ENCODE data around the gene CRNN. TPM values are rescaled to one million over a fixed set of nuclear protein-coding genes. Genes with fewer than 3 reads are reported as not detected.

CRNN gene
- total and polyA plus RNA-seq, 2 experiments from 2014 or later: not detected

DNA sequence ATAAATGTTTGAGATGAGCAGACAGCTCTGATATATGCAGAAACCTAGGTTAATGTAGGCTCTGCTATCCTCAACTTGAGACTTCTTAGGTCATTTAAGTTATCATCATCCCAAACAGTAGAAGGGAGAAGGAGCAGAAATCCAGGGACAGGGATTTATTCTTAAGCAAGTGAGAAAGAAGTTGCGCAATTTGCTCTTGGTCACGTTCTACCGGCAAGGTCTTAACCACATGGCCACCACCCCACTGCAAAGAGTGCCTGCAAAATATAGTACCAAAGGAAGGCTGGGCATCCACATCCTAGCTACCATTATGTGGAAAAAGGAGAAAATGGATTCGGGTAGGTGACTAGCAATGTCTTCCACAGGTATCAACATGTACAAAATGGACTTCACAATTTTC is 25.2 kb downstream of the CRNN start:
- Histone ChIP-seq H3K4me1 (ENCODE audit: insufficient read depth) (no peaks in the 10 kb centered on the region), H3F3A (replicated peaks; ENCODE audit: low read depth) (no peaks in the 10 kb centered on the region), H4K20me1 (replicated peaks; ENCODE audit: insufficient read depth) (no peaks in the 10 kb centered on the region), H3K79me2 (replicated peaks; ENCODE audit: insufficient read depth) (no peaks in the 10 kb centered on the region), H3K27ac (ENCODE audit: low read depth) (no peak overlapping the region), H3K36me3 (ENCODE audit: insufficient read depth) (no peaks in the 10 kb centered on the region), H3K4me3 (no peak overlapping the region), H3K4me2 (no peak overlapping the region), H3K9me2 (ENCODE audit: insufficient read depth) (no peaks in the 10 kb centered on the region; the same call in 1 of the 2 replicates), H2AFZ (no peak overlapping the region), H3K27me3 (ENCODE audit: insufficient read depth) (no peaks in the 10 kb centered on the region)
- DNase-seq (ENCODE audit: low spot score): no peak
- TF ChIP-seq, protein P1, sequence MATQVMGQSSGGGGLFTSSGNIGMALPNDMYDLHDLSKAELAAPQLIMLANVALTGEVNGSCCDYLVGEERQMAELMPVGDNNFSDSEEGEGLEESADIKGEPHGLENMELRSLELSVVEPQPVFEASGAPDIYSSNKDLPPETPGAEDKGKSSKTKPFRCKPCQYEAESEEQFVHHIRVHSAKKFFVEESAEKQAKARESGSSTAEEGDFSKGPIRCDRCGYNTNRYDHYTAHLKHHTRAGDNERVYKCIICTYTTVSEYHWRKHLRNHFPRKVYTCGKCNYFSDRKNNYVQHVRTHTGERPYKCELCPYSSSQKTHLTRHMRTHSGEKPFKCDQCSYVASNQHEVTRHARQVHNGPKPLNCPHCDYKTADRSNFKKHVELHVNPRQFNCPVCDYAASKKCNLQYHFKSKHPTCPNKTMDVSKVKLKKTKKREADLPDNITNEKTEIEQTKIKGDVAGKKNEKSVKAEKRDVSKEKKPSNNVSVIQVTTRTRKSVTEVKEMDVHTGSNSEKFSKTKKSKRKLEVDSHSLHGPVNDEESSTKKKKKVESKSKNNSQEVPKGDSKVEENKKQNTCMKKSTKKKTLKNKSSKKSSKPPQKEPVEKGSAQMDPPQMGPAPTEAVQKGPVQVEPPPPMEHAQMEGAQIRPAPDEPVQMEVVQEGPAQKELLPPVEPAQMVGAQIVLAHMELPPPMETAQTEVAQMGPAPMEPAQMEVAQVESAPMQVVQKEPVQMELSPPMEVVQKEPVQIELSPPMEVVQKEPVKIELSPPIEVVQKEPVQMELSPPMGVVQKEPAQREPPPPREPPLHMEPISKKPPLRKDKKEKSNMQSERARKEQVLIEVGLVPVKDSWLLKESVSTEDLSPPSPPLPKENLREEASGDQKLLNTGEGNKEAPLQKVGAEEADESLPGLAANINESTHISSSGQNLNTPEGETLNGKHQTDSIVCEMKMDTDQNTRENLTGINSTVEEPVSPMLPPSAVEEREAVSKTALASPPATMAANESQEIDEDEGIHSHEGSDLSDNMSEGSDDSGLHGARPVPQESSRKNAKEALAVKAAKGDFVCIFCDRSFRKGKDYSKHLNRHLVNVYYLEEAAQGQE (IDR thresholded peaks at IDR 0.05; ENCODE audit: unreplicated experiment): no peak
- TF ChIP-seq CREB1 (CRISPR knock-in tag; IDR thresholded peaks at IDR 0.05; ENCODE audit: low read depth) (no peak), STAT1 (IDR thresholded peaks at IDR 0.05; ENCODE audit: unreplicated experiment) (no peak), JUNB (IDR thresholded peaks at IDR 0.05; ENCODE audit: unreplicated experiment) (no peak), NANOG (IDR thresholded peaks at IDR 0.05; ENCODE audit: borderline replicate concordance) (no peak), ZNF331 (CRISPR knock-in tag; IDR thresholded peaks at IDR 0.05; ENCODE audit: low read depth) (no peak), EZH2 (IDR thresholded peaks at IDR 0.05; ENCODE audit: low read depth, unreplicated experiment) (no peak), EZH2phosphoT487 (IDR thresholded peaks at IDR 0.05; ENCODE audit: unreplicated experiment) (no peak), ZNF114 (CRISPR knock-in tag; IDR thresholded peaks at IDR 0.05) (no peak), POLR2AphosphoS5 (IDR thresholded peaks at IDR 0.05; ENCODE audit: low read depth) (no peak)
- TF ChIP-seq, protein P2, sequence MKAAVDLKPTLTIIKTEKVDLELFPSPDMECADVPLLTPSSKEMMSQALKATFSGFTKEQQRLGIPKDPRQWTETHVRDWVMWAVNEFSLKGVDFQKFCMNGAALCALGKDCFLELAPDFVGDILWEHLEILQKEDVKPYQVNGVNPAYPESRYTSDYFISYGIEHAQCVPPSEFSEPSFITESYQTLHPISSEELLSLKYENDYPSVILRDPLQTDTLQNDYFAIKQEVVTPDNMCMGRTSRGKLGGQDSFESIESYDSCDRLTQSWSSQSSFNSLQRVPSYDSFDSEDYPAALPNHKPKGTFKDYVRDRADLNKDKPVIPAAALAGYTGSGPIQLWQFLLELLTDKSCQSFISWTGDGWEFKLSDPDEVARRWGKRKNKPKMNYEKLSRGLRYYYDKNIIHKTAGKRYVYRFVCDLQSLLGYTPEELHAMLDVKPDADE (IDR thresholded peaks at IDR 0.05): no peak
- TF ChIP-seq, protein P3, sequence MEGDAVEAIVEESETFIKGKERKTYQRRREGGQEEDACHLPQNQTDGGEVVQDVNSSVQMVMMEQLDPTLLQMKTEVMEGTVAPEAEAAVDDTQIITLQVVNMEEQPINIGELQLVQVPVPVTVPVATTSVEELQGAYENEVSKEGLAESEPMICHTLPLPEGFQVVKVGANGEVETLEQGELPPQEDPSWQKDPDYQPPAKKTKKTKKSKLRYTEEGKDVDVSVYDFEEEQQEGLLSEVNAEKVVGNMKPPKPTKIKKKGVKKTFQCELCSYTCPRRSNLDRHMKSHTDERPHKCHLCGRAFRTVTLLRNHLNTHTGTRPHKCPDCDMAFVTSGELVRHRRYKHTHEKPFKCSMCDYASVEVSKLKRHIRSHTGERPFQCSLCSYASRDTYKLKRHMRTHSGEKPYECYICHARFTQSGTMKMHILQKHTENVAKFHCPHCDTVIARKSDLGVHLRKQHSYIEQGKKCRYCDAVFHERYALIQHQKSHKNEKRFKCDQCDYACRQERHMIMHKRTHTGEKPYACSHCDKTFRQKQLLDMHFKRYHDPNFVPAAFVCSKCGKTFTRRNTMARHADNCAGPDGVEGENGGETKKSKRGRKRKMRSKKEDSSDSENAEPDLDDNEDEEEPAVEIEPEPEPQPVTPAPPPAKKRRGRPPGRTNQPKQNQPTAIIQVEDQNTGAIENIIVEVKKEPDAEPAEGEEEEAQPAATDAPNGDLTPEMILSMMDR (conservative IDR thresholded peaks at IDR 0.05; ENCODE audit: low read depth in 2 of 2): no peak
- TF ChIP-seq, protein P4, sequence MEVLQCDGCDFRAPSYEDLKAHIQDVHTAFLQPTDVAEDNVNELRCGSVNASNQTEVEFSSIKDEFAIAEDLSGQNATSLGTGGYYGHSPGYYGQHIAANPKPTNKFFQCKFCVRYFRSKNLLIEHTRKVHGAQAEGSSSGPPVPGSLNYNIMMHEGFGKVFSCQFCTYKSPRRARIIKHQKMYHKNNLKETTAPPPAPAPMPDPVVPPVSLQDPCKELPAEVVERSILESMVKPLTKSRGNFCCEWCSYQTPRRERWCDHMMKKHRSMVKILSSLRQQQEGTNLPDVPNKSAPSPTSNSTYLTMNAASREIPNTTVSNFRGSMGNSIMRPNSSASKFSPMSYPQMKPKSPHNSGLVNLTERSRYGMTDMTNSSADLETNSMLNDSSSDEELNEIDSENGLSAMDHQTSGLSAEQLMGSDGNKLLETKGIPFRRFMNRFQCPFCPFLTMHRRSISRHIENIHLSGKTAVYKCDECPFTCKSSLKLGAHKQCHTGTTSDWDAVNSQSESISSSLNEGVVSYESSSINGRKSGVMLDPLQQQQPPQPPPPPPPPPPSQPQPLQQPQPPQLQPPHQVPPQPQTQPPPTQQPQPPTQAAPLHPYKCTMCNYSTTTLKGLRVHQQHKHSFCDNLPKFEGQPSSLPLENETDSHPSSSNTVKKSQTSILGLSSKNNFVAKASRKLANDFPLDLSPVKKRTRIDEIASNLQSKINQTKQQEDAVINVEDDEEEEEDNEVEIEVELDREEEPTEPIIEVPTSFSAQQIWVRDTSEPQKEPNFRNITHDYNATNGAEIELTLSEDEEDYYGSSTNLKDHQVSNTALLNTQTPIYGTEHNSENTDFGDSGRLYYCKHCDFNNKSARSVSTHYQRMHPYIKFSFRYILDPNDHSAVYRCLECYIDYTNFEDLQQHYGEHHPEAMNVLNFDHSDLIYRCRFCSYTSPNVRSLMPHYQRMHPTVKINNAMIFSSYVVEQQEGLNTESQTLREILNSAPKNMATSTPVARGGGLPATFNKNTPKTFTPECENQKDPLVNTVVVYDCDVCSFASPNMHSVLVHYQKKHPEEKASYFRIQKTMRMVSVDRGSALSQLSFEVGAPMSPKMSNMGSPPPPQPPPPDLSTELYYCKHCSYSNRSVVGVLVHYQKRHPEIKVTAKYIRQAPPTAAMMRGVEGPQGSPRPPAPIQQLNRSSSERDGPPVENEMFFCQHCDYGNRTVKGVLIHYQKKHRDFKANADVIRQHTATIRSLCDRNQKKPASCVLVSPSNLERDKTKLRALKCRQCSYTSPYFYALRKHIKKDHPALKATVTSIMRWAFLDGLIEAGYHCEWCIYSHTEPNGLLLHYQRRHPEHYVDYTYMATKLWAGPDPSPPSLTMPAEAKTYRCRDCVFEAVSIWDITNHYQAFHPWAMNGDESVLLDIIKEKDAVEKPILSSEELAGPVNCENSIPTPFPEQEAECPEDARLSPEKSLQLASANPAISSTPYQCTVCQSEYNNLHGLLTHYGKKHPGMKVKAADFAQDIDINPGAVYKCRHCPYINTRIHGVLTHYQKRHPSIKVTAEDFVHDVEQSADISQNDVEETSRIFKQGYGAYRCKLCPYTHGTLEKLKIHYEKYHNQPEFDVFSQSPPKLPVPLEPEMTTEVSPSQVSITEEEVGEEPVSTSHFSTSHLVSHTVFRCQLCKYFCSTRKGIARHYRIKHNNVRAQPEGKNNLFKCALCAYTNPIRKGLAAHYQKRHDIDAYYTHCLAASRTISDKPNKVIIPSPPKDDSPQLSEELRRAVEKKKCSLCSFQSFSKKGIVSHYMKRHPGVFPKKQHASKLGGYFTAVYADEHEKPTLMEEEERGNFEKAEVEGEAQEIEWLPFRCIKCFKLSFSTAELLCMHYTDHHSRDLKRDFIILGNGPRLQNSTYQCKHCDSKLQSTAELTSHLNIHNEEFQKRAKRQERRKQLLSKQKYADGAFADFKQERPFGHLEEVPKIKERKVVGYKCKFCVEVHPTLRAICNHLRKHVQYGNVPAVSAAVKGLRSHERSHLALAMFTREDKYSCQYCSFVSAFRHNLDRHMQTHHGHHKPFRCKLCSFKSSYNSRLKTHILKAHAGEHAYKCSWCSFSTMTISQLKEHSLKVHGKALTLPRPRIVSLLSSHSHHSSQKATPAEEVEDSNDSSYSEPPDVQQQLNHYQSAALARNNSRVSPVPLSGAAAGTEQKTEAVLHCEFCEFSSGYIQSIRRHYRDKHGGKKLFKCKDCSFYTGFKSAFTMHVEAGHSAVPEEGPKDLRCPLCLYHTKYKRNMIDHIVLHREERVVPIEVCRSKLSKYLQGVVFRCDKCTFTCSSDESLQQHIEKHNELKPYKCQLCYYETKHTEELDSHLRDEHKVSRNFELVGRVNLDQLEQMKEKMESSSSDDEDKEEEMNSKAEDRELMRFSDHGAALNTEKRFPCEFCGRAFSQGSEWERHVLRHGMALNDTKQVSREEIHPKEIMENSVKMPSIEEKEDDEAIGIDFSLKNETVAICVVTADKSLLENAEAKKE (CRISPR knock-in tag; IDR thresholded peaks at IDR 0.05): no peak
- H3K27ac Mint-ChIP-seq: no peak overlapping the region
- no peak overlapping the region for H3K4me3 Mint-ChIP-seq
- no peaks in the 10 kb centered on the region for H3K4me1 Mint-ChIP-seq
- no peaks in the 10 kb centered on the region for H3K27me3 Mint-ChIP-seq (ENCODE audit: insufficient read depth, low read depth, poor library complexity)
- H3K36me3 Mint-ChIP-seq (ENCODE audit: low read depth): no peaks in the 10 kb centered on the region
- no peaks in the 10 kb centered on the region; the same call in 2 of the 3 replicates for H3K9me3 Mint-ChIP-seq
- ATAC-seq: no peak
